Measurements from ENCODE around the gene TMEM232.

- TF ChIP-seq, protein P1, sequence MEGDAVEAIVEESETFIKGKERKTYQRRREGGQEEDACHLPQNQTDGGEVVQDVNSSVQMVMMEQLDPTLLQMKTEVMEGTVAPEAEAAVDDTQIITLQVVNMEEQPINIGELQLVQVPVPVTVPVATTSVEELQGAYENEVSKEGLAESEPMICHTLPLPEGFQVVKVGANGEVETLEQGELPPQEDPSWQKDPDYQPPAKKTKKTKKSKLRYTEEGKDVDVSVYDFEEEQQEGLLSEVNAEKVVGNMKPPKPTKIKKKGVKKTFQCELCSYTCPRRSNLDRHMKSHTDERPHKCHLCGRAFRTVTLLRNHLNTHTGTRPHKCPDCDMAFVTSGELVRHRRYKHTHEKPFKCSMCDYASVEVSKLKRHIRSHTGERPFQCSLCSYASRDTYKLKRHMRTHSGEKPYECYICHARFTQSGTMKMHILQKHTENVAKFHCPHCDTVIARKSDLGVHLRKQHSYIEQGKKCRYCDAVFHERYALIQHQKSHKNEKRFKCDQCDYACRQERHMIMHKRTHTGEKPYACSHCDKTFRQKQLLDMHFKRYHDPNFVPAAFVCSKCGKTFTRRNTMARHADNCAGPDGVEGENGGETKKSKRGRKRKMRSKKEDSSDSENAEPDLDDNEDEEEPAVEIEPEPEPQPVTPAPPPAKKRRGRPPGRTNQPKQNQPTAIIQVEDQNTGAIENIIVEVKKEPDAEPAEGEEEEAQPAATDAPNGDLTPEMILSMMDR (conservative IDR thresholded peaks at IDR 0.05; ENCODE audit: low read length) = peak; percentile 30; the same call in 1 of the 2 replicates
- no peak for TF ChIP-seq EZH2phosphoT487 (IDR thresholded peaks at IDR 0.05; ENCODE audit: borderline replicate concordance, low read depth, low read length)
Measured at GRCh38 chr5:110716247-110717245, 9.9 kb downstream of the TMEM232 start.

Data from OCI-LY7 (cell line).